Nephron (organoid): Measurements from ENCODE around the gene NCOA6.

Experiments
- H3K27ac Mint-ChIP-seq, 3 experiments: 2 replicates each; pipeline ENCODE4 v1.8.0; 2020; ENCODE audit warnings: mixed read lengths in 3 of 3, mild to moderate bottlenecking in 2 of 3, moderate library complexity in 1 of 3
- H3K27me3 Mint-ChIP-seq: 2 replicates; pipeline ENCODE4 v1.8.0; 2021; ENCODE audit warnings: low read depth, mild to moderate bottlenecking, moderate library complexity, mixed read lengths
- H3K36me3 Mint-ChIP-seq: 2 replicates; pipeline ENCODE4 v1.8.0; 2020; ENCODE audit warnings: low read depth, mixed read lengths
- H3K4me1 Mint-ChIP-seq: 2 replicates; pipeline ENCODE4 v1.8.0; 2020; ENCODE audit warnings: mixed read lengths
- H3K4me3 Mint-ChIP-seq, 3 experiments: 2 replicates each; pipeline ENCODE4 v1.8.0; 2020; ENCODE audit warnings: mild to moderate bottlenecking in 3 of 3, mixed read lengths in 3 of 3, moderate library complexity in 2 of 3
- H3K9me3 Mint-ChIP-seq: 2 replicates; pipeline ENCODE4 v1.8.0; 2020; ENCODE audit warnings: mixed read lengths
- TF ChIP-seq, protein P1 (sequence below), 3 experiments: fragments of 200-600 bp; sonication (generic); IDR thresholded peaks; one replicate each; pipeline ENCODE4 v1.5.0; 2021; ENCODE audit warnings: antibody characterized with exemption in 3 of 3; ENCODE audit not compliant: unreplicated experiment in 3 of 3

NCOA6 gene

GRCh38 chr20:34871320-34871926 lies 46.0 kb upstream of the NCOA6 start:
- H3K4me1 Mint-ChIP-seq = peaks cover 41% of the 10 kb centered on the region
- TF ChIP-seq, protein P1, sequence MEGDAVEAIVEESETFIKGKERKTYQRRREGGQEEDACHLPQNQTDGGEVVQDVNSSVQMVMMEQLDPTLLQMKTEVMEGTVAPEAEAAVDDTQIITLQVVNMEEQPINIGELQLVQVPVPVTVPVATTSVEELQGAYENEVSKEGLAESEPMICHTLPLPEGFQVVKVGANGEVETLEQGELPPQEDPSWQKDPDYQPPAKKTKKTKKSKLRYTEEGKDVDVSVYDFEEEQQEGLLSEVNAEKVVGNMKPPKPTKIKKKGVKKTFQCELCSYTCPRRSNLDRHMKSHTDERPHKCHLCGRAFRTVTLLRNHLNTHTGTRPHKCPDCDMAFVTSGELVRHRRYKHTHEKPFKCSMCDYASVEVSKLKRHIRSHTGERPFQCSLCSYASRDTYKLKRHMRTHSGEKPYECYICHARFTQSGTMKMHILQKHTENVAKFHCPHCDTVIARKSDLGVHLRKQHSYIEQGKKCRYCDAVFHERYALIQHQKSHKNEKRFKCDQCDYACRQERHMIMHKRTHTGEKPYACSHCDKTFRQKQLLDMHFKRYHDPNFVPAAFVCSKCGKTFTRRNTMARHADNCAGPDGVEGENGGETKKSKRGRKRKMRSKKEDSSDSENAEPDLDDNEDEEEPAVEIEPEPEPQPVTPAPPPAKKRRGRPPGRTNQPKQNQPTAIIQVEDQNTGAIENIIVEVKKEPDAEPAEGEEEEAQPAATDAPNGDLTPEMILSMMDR (IDR thresholded peaks at IDR 0.05; ENCODE audit: unreplicated experiment in 3 of 3) = no peak
- no peaks in the 10 kb centered on the region for H3K36me3 Mint-ChIP-seq
- no peaks in the 10 kb centered on the region for H3K9me3 Mint-ChIP-seq
- H3K27ac Mint-ChIP-seq = no peak overlapping the region
- H3K27me3 Mint-ChIP-seq = peaks cover 7% of the 10 kb centered on the region
- H3K4me3 Mint-ChIP-seq = peak overlapping the region; percentile 90

DNA sequence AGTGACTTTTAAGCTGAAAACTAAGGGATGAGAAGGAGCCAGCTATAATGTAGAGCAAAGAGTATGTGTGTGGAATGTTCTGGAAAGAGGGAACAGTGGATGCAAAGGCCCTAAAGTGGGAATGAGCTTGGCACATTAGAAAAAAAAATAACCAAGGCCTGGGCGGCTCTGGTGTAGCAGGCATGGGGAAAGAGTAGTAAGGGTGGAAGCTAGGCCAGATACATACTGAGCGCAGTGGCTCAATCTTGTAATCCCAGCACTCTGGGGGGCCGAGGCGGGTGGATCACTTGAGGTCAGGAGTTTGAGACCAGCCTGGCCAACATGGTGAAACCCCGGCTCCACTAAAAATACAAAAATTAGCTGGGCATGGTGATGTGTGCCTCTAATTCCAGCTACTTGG lies 38.8 kb upstream of the NCOA6 start:
- Mint-ChIP-seq H3K27ac (no peak overlapping the region), H3K4me3 (no peak overlapping the region)
- TF ChIP-seq, protein P1 (IDR thresholded peaks at IDR 0.05; ENCODE audit: unreplicated experiment in 3 of 3) = no peak

DNA sequence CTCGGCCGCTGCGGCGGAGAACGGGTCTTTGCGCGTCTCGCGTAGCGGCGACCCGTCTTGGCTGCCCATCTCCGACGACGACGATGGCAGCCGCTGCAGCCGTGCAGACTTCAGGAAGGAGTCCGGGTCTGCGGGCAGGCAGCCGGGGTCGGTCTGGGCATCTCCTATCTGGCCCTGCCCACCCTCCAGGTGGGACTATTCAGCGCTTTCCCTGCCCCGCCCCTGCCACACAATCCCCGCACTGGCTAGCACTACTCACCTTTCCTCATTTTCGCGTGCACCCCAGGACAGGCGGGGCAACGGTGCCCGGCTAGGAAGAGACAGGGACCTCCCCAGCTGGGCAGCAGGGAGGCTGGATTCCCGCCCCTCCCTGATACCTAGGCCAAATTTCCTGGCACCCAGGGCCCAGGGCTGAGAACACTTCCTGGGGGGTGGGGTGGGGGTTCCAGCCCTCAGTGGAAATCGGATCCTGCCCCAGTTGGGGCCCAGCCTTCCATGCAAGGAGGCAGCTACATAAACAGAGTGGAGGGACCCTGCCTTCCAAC lies 38.0 kb upstream of the NCOA6 start:
- Mint-ChIP-seq H3K27me3 (no peaks in the 10 kb centered on the region), H3K4me3 (no peak overlapping the region), H3K36me3 (peaks cover 15% of the 10 kb centered on the region), H3K9me3 (no peaks in the 10 kb centered on the region), H3K4me1 (peaks cover 7% of the 10 kb centered on the region), H3K27ac (no peak overlapping the region)
- TF ChIP-seq, protein P1 (IDR thresholded peaks at IDR 0.05; ENCODE audit: unreplicated experiment in 3 of 3) = no peak

More for the DNA sequence above, 38.8 kb upstream of the NCOA6 start:
- H3K36me3 Mint-ChIP-seq = peaks cover 15% of the 10 kb centered on the region
- H3K4me1 Mint-ChIP-seq = peaks cover 7% of the 10 kb centered on the region
- no peaks in the 10 kb centered on the region for H3K27me3 Mint-ChIP-seq
- no peaks in the 10 kb centered on the region for H3K9me3 Mint-ChIP-seq

DNA sequence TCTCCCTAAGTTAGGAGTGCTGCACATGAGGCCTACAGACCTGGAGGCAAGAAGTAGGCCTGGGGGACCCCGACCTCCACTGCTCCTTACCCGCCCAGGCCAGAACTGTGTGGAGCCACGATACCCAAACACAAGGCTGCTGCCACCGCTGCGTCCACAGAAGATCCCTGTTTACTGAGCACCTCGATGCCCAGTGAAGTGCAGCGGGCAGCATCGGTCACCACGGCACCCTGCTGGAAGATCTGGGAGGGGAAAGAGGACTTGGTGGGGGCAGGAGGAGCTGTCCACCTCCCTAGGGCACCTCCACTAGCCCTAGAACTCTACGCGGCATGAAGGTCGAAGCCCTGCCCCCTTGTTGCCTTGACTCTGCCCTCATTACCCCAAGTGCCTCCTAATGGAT lies 37.3 kb upstream of the NCOA6 start:
- TF ChIP-seq, protein P1 (IDR thresholded peaks at IDR 0.05; ENCODE audit: unreplicated experiment in 3 of 3) = no peak
- no peak overlapping the region for H3K4me3 Mint-ChIP-seq
- peaks cover 7% of the 10 kb centered on the region for H3K4me1 Mint-ChIP-seq
- peaks cover 20% of the 10 kb centered on the region for H3K36me3 Mint-ChIP-seq
- H3K9me3 Mint-ChIP-seq = no peaks in the 10 kb centered on the region
- H3K27me3 Mint-ChIP-seq = no peaks in the 10 kb centered on the region
- H3K27ac Mint-ChIP-seq = no peak overlapping the region

DNA sequence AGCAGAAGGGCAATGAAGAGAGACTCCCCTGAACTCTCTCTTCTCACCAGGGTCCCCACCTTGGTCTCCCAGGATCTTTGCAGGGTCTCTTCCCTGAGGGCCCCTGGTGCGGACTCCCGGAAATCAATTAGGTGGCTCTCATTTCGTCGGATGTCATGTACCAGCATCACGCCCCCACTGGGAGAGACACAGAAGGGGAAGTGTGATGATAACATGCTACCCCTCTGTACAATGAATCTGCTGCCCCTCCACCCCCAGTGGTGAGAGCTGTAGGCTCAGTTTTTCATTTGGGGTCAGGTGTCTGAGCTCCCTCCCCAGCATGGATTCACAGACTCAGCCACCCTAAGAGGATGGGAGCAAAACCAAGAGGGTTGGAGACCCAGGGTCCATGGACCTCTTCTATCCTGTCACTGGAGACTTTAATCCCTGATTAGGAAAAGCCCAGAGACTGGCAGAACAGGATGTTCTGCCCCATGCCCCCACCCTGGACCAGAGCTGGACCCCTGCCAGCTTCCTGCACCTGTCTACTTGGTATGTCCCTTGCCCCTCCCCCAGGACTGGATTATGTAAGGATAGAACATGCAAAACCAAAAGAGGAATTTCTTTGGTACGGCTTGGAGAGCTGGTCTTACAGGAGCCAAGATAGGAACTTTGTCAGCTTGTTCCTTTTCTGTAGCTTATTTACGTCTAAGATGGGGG lies 36.1 kb upstream of the NCOA6 start:
- TF ChIP-seq, protein P1 (IDR thresholded peaks at IDR 0.05; ENCODE audit: unreplicated experiment in 3 of 3) = no peak
- Mint-ChIP-seq H3K27me3 (no peaks in the 10 kb centered on the region), H3K9me3 (no peaks in the 10 kb centered on the region), H3K36me3 (peaks cover 23% of the 10 kb centered on the region), H3K4me1 (peaks cover 7% of the 10 kb centered on the region), H3K4me3 (no peak overlapping the region), H3K27ac (no peak overlapping the region)
